HG03354 (cell line): ENCODE results near the gene CISTR.
A peak's percentile ranks its signal among the peaks of the same experiment; 100 is the strongest.
"Not testable (repeated sequence)": the region's sequence is repeated elsewhere in the genome, so short reads cannot be mapped to it uniquely, and the experiment has no call there.

Source experiments
- ATAC-seq: cut with Tn5 transposase; IDR thresholded peaks from one replicate; pipeline ENCODE4 v1.9.1; 2021; ENCODE audit warnings: mild to moderate bottlenecking; ENCODE audit not compliant: unreplicated experiment, poor library complexity, severe bottlenecking

CISTR gene

DNA sequence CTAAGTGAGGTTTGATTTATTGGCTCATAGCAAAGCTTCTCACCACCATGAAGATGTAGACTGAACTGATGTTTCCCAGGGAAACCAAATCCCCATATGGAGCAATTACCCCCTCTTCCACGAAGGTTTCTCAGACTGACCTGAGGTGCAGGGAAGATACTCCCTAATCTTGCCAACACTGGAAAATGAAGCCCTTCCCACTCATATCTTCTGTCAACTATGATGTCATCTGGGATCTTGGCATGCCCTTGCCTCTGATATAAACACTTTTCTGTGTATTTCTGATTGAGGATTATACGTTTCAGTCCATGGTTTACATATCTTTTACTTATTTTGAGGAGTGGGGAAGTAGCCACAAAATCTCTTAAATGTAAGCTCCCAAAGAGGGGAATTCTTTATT, 14.1 kb upstream of the CISTR start:
- no peak for ATAC-seq

DNA sequence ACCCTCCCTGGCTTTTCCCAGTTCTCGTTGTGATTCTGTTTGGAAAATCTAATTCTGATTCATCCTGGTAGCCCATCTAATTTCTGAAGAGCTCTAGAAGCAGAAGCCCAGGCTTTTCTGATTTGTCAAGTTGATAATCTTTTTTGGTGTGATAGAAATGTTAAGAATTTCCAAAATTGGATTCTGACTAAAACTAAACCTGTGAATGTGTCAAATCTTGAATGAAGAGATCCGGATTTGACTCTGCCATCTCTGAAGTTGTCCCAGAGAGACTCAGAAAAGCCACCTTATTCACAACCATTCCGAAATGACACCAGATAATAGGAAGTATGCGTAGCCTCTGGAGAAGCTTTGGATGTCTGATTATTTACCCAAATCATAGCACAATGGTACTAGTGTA, 12.8 kb upstream of the CISTR start:
- no peak for ATAC-seq

DNA sequence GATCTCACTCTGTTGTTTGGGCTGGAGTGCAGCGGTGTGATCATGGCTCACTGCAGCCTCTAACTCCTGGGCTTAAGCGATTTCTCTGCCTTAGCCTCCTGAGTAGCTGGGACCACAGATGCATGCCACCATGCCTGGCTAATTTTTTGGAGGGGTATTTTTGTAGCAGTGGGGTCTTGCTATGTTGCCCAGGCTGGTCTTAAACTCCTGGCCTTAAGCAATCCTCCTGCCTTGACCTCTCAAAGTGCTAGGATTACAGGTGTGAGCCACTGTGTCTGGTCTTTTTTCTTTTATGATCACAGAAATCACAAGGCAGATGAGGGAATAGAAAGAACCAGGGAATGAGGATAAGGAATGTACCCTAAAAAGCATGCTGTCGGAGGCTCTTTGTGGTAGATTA, 11.0 kb upstream of the CISTR start:
- ATAC-seq = not testable (repeated sequence)

DNA sequence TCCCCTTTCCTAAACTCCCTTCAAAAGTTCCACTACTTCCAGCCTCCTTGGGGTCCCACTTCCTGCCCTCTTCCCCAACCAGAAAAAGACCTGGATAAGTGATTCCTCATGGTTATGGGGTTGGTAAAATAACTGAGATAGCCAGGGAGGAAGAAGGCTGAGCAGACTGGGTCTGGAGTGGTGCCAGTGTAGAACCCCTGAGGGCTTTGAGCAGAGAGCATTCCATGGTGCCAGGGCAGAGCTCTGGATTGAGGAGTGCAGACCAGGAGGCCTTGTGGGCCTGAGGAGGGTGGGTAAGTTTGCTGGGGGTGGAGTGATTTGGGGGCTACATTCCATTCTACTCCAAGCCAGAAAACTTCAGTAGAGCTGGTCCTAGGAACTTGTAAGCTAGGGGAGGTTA, 9.5 kb upstream of the CISTR start:
- ATAC-seq = no peak

DNA sequence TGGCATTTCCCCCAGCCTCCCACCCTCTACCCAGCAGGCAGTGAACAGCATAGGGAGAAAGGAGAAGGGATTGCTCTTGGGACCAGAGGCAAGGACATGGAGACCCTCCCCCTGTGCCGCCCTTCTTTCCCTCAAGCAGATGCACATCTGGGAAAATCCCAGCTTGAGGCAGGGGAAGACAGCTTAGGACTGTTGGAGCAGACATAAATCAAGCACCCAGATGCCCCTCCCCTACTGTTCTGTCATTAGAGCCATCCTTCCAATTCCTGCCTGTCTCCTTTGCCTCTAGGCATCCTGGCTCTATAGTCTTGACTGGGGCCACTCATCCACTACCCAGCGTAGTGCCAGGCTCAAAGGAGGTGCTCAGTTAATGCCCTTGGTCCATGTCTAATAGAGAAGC, 7.5 kb upstream of the CISTR start:
- ATAC-seq = no peak

DNA sequence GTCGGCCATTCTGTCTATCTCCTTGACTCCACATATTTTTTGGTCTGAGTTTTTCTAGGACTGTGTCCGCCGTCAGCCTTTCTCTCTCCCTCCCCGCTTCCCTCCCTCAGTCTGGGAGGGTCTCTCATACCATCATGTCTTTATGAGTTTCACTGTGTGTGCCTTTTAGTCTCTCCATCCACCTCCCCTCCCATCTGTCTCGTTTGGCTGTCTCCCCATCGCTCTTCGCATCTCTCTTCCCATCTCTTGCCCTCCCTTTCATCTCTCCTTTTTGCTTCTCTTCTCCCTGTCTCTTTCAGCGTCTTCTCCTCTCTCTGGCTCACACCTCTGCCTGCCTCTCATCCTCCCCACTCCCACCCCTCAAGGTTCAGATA, 6.9 kb upstream of the CISTR start:
- ATAC-seq = no peak

DNA sequence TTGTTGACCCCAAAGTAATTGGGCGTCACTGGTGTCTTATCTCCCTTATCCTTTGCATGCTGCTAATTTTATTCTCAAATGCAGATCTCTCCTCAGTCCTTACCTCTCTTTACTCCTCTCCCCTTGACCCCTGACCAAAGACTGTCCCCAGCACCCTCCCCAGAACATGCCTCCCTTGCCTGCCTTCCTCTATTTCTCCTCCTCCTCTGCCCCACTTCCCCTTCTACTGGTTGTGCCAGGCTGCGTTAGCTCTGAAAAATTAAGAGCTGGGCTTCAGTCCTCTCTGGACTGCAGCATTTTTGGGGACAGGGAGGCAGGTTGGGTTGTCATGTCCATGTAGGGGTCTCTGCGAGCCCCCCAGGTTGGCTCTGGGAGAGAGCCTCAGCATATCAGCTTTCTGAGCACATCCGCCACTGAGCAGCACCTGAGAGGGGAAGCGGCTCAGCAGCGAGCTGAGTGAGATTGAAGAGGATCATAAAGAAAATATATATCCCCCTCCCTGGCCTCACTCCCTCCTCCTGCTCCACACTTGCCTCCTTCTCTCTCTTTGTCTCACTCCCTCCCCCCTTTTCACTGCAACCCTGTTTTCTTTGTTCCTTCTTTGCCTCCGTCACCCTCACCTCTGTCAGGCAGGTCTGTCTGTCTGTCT, 6.4 kb upstream of the CISTR start:
- ATAC-seq = no peak

DNA sequence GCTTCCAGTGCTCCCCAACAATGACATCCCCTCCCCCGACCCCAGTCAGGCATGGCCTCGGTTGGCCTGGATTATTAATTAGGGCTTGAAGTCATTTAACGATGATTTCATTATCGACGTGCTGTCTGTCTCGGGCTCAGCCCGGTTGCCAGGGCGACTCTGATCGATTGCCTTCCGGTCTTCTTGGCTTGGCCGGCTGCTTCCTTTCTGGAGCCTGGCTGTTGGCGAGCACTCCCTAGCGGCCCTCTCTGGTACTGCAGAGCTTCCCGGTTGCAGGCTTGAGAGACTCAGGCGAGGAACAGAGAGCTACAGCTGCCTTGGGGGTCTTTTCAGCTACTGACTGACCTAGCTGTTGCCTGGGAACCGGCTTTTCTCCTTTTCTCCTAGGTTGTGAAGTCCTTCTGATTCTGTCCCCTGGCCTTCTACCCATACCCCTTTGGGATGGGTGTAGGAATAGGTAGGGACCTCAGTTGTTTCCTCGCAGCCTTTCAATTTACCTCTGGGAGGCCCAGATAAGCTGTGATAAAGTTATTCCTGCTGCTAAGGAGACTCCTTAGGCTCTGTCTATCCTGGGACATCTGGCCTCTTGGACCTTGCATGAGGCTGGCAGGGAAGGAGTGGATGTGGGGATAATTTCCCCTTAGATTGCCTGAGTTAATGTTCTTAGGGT, 5.5 kb upstream of the CISTR start:
- ATAC-seq = peak; percentile 76

DNA sequence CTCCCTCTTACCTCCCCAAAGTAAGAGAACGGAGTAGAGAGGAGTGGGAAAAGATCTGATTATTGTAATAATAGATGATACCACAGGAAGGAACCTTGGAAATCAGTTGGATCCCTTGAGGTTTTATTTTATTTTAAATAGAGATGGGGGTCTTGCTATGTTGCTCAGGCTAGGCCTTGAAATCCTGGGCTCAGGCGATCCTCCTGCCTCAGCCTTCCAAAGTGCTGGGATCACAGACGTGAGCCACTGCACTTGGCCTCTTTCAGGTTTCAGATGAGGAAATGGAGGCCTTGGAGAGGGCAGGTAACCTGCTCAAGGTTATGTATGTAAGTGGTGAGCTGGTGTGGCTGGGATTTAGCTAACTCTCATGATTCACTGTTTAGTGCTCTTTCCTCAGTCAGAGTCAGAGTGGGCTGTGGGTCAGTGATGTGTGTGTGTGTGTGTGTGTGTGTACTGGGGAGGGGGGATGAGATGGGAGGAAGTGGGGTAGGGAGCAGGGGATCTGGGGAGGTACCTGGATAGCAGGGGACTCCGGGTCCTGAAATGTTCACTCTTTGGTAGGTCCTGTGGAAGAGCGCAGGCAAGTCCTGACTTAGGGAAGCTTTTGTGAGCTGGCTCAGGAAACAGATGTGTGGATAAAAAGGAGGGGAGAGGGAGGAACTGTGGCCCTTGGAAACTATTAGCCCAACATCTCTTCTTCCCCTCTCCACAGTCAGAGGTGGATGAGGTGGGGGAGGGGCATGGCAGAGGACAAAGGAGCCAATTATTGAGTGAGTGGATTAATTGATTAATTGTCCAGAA, 4.7 kb upstream of the CISTR start:
- ATAC-seq = peak; percentile 3

DNA sequence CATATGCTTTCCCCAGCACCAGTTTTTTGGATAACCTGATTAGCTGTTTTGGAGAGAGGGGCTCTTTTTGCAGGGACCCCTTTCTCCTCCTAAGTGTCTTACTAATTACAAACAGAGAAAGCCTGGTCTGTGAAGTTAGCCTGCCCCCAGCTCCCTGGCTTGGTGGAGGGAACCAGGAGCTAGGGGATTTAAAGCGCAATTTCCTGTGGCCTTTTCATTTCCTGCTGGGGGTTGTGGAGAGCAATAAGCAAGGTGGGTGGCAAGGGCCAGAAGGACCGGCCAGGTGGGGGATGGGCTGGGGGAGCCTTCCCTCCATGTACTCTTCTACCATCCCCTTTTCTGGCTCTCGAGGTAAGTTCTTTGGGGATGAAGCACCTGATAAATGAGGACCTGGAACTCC, 4.1 kb upstream of the CISTR start:
- no peak for ATAC-seq

DNA sequence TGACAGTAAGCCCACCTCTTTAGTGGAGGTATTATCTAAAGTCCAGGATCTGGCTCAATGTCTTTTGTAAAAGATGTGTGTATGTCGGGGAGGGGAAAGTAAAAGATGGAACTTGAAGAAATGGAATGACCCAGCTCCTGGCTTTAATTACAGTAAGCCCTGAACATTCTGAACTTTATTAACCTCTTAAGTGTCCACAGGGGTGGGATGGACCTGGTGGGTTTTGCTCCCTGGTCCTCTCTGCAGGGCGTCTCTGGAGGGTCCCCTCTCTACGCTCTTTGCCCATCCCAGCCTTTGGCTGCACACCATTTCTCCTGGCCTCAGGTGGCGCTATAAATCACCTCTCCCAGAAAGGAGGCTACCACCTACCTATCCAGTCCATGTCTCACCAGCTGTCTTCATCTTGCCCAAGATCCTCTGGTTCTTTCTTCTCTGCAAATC, 3.7 kb upstream of the CISTR start:
- no peak for ATAC-seq

DNA sequence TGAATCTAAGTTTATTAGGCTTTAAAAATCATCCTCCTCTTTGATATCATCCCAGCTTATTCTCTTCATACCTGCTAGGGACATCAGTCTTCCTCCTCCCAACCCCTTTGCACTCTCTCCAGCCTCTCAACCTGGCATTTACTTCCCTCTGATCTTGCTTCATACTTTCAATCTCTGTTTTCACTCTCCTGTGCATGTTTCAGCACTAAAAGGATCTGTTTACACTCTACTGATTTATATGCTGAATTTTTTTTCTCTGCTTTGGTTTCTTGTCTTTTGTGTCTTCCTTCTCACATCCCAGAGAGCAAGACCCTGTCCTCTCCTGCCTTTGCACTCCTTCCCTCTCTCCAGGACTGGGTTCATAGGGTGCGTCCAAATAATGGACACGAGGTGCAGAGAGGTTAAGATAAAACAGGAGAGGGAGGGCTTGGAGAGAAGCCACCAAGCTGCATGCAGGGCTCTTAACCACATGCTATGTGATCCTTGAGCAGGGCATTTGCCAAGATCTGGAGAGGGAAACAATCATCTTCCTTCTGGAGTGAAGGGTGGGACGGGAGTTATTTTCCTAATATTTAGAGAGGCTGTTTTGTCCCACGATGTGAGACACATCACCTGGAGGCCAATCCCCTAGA, 3.0 kb upstream of the CISTR start:
- ATAC-seq = no peak

DNA sequence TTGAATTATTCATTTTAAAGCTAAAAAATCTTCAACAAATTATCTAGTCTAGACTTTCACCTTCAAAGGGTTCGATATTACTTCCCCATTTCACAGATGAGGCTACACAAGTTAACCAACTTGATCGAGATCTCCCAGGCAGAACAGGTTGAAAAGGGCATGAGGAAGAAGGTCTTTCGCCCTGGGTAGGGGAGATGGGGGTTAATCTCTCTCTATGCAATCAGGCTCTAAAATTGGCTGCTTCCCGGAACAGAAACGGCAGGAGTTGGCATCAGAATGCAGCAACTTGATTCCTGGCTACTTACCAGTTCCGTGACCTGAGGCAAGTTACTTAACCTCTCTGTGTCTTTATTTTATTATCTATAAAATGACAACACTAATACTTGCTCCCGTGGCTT, 2.4 kb upstream of the CISTR start:
- no peak for ATAC-seq

DNA sequence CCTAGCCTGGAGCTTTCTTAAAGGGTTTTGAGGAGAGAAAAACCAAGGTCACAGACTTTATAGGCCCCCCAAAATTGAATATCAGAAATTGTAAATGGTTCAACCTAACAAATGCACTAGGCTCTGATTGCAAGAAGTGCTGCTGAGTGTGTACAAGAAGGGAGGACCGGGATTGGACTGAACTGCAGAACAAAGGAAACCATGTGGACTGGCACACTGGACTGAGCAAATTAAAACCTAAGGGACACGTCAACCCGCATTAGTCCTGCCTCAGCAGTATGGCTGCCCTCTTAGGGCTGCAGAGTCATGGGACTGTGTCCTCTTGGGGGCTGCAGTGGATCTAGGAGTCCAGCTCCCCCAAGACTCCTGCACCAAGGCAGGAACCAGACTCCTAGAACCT, 842 bp upstream of the CISTR start:
- ATAC-seq = no peak

DNA sequence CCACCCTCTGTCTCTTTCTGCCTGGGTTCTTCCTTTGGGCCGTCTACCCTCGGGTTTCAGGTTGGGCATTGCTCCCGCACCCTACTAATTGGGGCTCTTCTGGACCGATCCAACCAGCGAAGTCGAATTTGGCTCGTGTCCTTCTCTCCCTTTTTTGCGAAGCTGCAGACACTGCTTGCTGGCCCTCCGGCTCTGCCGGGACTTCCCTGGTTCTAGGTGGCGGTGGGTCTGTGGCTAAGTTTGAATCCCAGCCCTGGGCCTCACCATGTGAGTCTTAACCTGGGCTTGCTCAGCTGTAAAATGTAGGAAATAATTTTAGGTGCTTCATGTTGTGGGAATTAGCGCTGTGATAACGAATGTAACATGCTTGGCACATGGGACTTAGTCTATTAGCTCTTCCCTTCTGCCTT, 418 bp upstream of the CISTR start:
- no peak for ATAC-seq

DNA sequence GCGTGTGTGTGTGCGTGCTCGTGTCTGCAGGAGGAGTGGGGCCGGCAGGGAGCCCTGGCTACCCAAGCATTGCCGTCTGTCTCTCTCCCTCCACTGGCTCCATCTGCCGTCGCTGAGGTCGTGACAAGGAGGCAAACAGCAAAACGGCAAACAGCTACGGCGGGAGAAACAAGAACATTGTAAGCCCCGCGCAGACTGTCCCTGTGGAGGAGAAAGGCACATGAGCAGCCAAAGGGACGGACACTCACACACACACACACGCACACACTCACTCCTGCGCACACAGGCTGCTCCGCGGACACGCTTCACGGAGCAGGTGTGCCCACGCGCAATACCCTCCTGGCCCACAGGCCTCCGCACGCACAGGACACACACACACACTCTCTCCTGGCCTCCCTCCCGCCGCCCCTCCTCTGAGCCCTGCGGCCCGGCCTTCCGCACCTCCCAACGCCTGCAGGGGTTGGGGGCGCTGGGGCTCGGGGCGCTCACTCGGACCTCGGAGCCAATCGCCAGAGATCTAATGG, 905 bp downstream of the CISTR start:
- peak; percentile 33 for ATAC-seq

DNA sequence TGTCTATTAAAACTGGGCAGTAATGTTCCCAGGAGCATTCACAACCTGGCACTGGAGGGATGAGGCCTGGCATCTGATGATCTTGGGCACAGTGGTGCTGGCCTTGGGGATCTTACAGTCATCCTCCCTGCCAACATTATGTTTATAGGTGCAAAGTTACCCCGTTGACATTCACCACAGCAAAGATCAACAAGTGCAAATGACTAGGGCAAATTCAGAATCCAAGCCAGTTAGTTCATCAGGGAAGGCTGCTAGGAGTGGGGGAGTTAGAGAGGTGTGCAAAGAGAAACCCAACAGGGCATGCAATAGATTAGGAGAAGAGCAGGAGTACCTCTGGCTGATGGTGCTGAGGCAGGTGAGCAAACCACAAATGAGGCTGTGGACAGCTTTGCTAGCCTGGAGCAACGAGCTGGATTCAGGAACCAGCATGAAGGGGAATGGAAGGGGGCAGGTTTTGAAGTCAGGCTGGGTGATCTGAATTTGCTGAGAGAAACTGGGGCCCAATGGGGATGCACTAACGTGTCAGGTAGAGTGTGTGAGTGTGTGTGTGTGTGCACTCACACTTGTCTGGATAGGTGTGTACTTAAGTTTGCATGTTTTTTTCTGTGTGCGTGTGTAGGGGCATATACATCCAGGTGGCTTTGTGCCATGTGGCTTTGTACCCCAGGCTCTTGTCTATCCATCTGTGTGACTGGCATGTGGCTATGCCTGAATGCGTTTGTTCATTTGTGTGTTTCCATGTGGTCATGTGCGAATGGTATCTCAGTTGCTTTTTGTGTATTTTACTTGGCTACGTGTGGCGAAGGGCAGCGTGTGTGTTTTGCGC, 1.6 kb downstream of the CISTR start:
- no peak for ATAC-seq

DNA sequence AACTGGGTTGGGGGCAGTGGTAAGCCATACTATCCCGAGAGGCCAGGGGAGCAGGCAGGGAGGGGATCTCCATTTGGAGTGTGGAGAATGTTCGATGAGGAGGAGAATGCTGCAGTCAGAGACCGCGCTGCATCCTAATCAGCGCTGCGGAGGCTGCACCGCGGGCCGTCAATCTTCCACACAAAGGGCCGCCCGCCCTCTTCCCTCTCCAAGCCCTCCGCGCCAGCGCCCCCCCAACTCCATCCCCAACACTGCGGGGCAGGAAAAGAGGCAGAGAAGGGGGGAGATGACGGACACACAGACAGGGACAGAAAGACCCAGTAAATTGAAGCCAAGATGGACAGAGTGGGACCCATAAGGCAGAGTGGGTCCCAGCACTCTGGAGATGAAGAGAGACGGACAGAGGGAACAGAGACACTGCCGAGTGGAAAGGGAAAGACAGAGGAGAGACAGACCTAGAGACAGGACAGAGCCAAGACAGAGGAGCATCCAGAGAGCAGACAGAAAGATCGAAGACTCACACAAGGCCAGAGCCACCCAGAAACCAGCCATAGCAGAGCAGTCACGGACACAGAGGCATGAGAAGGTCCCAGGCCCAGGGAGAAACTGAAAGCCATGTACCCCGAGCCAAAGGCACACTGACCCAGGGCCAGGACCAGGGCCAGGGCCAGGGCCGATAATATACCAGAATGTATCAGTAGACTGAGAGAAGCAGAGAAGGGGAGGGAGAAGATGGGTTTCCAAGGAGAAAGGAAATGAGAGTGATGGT, 3.5 kb downstream of the CISTR start:
- ATAC-seq = no peak

DNA sequence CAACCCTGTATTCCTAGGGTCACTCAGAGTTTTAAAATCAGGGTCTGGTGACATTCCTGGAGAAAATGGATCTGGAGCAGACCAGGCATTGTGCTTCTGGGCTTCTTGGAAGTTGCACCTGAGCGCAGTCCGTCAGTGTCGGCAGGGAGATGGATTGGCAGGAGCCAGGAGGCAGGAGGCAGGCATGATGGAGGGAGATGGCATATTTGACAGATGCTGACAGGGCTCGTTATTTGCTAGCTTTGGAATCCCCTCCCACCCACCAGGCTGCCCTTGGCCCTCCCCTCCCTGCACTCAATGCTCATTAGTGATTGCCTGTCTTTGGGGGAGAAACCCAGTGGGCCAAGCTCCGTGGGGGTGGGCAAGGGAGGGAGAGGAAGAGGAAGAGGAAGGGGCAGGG, 4.7 kb downstream of the CISTR start:
- no peak for ATAC-seq
